ENCODE data around the gene IGF1R.

DNA sequence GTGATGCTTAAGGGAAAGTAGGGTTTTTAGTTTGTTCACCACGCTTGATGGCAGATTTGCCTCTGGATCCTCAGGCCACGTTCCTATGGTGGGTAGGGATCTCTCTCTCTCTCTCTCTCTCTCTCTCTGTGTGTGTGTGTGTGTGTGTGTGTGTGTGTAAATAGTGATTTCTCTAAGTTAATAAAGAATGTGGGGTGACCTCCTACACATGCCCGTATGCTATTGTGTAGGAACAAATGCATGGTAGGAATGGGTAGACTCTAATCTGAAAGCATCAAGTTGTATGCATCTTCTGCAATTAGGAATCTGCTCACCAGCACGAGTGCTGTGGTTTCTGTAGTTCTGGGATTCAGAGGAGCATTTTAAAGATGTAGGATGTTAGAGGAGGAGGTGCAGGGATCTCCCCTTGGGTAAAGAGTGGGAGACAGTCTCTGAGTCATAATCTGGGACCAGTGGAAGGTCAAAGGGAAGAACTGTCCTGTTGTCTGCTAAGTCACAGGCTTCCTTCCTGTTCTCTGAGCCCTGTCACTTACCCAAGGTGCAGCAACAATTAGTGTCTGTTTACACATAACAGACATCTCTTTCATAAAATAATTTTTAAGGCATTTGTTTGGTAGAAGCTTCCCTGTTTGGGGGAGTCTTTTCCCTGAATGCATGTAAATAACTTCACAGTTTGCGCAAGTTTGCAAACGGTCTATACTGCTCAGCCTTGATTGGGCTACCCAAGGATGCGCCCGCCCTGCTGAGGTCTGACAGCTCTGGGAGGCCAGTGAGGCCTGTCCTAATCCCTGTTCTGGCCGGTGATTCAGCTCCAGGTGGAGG, 139.8 kb downstream of the IGF1R start:
- TF ChIP-seq EZH2 (IDR thresholded peaks at IDR 0.05; ENCODE audit: borderline replicate concordance): no peak
- TF ChIP-seq EZH2phosphoT487 (IDR thresholded peaks at IDR 0.05; ENCODE audit: low read depth, severe bottlenecking, unreplicated experiment): no peak
